GM12873 (cell line): ENCODE data around the gene PPP2R5C.

Experiments used
- CTCF ChIP-seq: IDR thresholded peaks from 2 replicates; pipeline ENCODE4 v1.5.1; 2012; ENCODE audit warnings: low read depth, mild to moderate bottlenecking, moderate library complexity, low read length, control low read depth; ENCODE audit not compliant: insufficient read depth; ENCODE audit errors: missing control alignments

PPP2R5C gene

DNA sequence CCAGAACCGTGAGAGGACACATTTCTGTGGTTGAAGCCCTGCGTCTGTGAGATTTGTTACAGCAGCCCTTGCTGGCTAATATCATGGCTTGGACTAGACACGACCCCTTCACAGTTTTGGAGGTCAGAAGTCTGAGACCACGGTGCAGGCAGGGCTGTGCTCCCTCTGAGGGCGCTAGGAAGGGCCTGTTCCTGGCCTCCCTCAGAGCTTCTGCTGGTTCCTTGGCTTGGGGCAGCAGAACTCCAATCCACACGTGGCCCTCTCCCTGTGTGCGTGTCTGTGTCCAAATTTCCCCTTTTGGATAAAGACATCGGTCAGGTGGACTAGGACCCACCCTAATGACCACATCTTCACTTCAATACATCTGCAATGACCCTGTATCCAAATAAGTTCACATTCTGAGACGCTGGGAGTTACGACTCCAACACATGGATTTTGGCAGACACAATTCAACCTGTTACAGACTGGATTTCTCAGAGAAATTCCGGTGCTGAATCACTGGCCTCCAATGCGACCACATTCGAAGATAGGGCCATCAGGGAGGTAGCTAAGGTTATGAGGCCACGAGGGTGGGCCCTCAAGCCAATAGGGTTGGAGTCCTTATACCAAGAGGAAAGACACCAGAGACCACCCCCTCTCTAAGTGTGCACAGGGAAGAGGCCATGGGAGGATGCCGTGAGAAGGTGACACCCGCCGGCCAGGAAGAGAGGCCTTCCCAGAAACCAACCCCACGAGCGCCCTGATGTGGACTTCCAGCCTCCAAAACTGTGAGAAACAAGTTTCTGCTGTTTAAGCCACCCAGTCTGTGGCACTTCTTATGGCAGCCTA is 43.6 kb upstream of the PPP2R5C start:
- no peak for TF ChIP-seq CTCF

DNA sequence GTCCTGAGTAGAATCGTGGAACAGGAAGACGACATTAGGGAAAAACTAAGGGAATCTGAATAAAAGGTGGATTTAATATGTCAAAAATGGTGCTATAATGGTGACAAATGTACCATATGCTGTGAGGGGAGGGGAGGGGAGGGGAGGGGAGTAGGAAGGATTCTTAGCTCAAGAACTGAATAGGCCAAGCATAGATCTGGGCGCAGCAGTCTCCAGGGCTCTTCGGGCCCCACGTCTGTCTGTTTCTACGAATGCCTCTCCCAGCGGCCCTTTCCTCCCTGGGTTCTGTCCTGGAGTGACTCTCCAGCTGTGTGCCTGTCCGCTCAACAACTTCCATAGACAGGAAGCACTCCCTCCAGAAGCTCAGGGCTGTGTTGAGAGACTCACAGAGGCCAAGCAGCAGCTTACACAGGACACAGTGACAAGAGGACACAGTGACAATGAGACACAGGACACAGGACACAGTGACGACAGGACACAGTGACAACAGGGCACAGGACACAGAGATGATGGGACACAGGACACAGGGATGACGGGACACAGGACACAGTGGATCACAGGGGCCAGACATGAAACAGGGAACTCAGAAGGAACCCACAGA is 42.4 kb upstream of the PPP2R5C start:
- no peak for TF ChIP-seq CTCF

- no peak for TF ChIP-seq CTCF
These were observed 41.8 kb upstream of the PPP2R5C start for GRCh38 chr14:101719708-101720107.

- no peak for TF ChIP-seq CTCF
These were observed 40.4 kb upstream of the PPP2R5C start for GRCh38 chr14:101721111-101721510.

DNA sequence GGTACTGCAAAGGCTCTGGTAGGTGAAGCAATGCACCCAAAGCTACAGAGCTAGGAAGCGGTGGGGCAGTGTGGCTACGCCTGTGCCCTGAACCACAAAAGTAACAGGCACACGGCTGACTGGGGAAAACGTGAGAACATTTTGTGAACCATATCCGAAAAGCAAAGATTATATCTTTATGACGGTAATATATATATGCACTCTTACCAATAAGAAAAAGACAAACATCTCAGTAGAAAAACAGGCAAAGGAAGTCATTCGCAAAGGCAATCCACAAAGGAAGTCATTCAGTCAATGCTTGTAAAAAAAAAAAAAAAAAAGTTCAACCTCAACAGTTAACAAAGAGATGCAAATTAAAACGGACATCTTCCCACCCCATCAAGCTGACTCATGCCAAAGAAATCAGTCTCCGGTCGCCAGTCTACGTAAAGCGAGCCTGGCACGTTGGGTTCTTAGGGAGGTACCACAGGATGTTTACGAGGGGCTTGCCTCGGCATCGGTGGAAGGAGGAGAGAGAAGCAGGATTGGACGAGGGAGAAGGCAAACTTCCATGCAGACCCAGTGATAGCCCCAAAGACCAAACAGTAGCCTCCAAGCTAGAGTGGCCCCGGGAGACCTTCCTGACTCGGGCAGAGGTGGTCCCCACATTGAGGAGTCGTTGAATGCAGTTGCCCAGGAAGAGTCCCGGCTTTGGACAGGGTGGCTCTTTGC is 39.4 kb upstream of the PPP2R5C start:
- no peak for TF ChIP-seq CTCF

- no peak for TF ChIP-seq CTCF
These were observed 38.4 kb upstream of the PPP2R5C start for GRCh38 chr14:101723061-101723595.

GRCh38 chr14:101726295-101726953 is 35.1 kb upstream of the PPP2R5C start:
- no peak for TF ChIP-seq CTCF
